ENCODE data around the gene CCDC110. TPM values are rescaled to one million over a fixed set of nuclear protein-coding genes. Genes with fewer than 3 reads are reported as not detected.
A peak's percentile ranks its signal among the peaks of the same experiment; 100 is the strongest.

Gene CCDC110
- total and polyA plus RNA-seq, 2 of the 13 experiments (the other 11 are each of a cell fraction or from before 2014, with no cell fraction given), result not detected

DNA sequence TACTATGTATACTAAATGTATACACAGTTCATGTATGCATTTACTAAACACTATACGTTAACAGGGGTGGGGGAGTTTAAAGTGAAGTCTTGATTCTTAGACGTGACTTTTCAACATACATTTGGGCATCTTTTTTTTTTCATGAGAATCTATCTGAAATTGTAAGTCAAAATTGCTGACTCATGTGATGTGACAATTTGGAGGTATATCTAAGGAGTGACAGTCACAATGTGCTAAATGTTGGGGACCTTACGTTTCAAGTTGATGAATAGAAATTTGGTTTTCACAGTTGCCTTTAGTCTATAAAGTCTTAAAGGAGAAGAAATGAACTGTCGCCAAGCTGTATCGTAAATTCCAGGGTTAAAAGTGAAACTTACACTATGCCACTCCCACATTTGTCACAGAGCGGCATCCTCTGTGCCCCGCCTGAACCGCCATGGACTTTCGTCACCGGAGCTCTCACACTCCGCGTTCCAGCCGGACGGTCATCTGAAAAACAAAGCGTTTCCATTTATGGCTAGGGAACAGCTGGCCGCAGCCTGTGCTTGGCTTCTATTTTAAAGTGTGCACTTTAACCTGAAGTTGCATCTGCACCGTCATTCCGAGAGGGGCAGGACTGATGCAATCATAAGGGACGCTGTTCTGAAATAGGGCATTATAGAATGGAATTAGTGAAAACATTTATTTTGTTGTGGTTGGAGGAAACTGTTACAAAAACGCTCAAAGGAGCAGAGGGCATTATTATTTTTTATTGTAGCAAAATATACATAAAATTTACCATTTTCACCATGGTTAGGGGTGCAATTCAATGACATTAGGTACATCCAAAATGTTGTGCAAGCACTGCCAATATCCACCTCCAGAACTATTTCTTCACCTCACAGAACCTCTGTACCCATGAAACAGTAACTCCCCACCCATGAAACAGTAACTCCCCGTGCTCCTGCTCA lies 32.8 kb upstream of the CCDC110 start (continued):
- TF ChIP-seq ETS1 (CRISPR knock-in tag; IDR thresholded peaks at IDR 0.05), result no peak
- no peak for TF ChIP-seq NBN (conservative IDR thresholded peaks at IDR 0.05)
- TF ChIP-seq NFE2L2 (IDR thresholded peaks at IDR 0.05; ENCODE audit: low read length), result peak; percentile 92
- TF ChIP-seq ARNT (IDR thresholded peaks at IDR 0.05), result no peak
- no peak for TF ChIP-seq RFX1 (IDR thresholded peaks at IDR 0.05)
- peak; percentile 86 for TF ChIP-seq NR2C2 (CRISPR knock-in tag; IDR thresholded peaks at IDR 0.05; ENCODE audit: borderline replicate concordance)
- TF ChIP-seq PTBP1 (IDR thresholded peaks at IDR 0.05; ENCODE audit: low read depth, low read length, poor library complexity, severe bottlenecking), result no peak
- TF ChIP-seq KDM2A (CRISPR knock-in tag; IDR thresholded peaks at IDR 0.05; ENCODE audit: borderline replicate concordance, low read depth), result peak; percentile 82
- TF ChIP-seq ATF2 (CRISPR knock-in tag; IDR thresholded peaks at IDR 0.05), result peak; percentile 79
- TF ChIP-seq, protein P1, sequence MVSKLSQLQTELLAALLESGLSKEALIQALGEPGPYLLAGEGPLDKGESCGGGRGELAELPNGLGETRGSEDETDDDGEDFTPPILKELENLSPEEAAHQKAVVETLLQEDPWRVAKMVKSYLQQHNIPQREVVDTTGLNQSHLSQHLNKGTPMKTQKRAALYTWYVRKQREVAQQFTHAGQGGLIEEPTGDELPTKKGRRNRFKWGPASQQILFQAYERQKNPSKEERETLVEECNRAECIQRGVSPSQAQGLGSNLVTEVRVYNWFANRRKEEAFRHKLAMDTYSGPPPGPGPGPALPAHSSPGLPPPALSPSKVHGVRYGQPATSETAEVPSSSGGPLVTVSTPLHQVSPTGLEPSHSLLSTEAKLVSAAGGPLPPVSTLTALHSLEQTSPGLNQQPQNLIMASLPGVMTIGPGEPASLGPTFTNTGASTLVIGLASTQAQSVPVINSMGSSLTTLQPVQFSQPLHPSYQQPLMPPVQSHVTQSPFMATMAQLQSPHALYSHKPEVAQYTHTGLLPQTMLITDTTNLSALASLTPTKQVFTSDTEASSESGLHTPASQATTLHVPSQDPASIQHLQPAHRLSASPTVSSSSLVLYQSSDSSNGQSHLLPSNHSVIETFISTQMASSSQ (IDR thresholded peaks at IDR 0.05; ENCODE audit: low read depth), result no peak
- TF ChIP-seq, protein P1 (CRISPR knock-in tag; IDR thresholded peaks at IDR 0.05; ENCODE audit: borderline replicate concordance), result peak; percentile 41; the same call in 1 of the 2 replicates
- TF ChIP-seq, protein P2, sequence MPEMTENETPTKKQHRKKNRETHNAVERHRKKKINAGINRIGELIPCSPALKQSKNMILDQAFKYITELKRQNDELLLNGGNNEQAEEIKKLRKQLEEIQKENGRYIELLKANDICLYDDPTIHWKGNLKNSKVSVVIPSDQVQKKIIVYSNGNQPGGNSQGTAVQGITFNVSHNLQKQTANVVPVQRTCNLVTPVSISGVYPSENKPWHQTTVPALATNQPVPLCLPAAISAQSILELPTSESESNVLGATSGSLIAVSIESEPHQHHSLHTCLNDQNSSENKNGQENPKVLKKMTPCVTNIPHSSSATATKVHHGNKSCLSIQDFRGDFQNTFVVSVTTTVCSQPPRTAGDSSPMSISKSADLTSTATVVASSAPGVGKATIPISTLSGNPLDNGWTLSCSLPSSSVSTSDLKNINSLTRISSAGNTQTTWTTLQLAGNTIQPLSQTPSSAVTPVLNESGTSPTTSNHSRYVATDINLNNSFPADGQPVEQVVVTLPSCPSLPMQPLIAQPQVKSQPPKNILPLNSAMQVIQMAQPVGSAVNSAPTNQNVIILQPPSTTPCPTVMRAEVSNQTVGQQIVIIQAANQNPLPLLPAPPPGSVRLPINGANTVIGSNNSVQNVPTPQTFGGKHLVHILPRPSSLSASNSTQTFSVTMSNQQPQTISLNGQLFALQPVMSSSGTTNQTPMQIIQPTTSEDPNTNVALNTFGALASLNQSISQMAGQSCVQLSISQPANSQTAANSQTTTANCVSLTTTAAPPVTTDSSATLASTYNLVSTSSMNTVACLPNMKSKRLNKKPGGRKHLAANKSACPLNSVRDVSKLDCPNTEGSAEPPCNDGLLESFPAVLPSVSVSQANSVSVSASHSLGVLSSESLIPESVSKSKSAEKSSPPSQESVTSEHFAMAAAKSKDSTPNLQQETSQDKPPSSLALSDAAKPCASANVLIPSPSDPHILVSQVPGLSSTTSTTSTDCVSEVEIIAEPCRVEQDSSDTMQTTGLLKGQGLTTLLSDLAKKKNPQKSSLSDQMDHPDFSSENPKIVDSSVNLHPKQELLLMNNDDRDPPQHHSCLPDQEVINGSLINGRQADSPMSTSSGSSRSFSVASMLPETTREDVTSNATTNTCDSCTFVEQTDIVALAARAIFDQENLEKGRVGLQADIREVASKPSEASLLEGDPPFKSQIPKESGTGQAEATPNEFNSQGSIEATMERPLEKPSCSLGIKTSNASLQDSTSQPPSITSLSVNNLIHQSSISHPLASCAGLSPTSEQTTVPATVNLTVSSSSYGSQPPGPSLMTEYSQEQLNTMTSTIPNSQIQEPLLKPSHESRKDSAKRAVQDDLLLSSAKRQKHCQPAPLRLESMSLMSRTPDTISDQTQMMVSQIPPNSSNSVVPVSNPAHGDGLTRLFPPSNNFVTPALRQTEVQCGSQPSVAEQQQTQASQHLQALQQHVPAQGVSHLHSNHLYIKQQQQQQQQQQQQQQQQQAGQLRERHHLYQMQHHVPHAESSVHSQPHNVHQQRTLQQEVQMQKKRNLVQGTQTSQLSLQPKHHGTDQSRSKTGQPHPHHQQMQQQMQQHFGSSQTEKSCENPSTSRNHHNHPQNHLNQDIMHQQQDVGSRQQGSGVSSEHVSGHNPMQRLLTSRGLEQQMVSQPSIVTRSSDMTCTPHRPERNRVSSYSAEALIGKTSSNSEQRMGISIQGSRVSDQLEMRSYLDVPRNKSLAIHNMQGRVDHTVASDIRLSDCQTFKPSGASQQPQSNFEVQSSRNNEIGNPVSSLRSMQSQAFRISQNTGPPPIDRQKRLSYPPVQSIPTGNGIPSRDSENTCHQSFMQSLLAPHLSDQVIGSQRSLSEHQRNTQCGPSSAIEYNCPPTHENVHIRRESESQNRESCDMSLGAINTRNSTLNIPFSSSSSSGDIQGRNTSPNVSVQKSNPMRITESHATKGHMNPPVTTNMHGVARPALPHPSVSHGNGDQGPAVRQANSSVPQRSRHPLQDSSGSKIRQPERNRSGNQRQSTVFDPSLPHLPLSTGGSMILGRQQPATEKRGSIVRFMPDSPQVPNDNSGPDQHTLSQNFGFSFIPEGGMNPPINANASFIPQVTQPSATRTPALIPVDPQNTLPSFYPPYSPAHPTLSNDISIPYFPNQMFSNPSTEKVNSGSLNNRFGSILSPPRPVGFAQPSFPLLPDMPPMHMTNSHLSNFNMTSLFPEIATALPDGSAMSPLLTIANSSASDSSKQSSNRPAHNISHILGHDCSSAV (CRISPR knock-in tag; IDR thresholded peaks at IDR 0.05; ENCODE audit: borderline replicate concordance), result no peak
- TF ChIP-seq ZNF652 (CRISPR knock-in tag; IDR thresholded peaks at IDR 0.05; ENCODE audit: borderline replicate concordance, low read depth), result peak; percentile 66; the same call in 1 of the 2 replicates
